Measurements from ENCODE around the gene FBLN5.

GRCh38 chr14:91878274-91878673 is 69.2 kb downstream of the FBLN5 start:
- TF ChIP-seq CTCF (IDR thresholded peaks at IDR 0.05): no peak
- TF ChIP-seq POLR2A (IDR thresholded peaks at IDR 0.05): no peak
- TF ChIP-seq EP300 (IDR thresholded peaks at IDR 0.05): no peak
